Stimulated activated CD8-positive, alpha-beta memory T cell treated with anti-CD3 and anti-CD28 coated beads, Interleukin-7, amount 100 ng/mL, for 48 hours (primary cell): ENCODE results near the gene ERGIC1.

Source experiments
- DNase-seq, 2 donors: peaks; one replicate each; pipeline ENCODE4 v3.0.0-alpha.2; 2020; ENCODE audit warnings: low read depth in 1 of 2; ENCODE audit errors: extremely low read depth in 1 of 2

The ERGIC1 gene

DNA sequence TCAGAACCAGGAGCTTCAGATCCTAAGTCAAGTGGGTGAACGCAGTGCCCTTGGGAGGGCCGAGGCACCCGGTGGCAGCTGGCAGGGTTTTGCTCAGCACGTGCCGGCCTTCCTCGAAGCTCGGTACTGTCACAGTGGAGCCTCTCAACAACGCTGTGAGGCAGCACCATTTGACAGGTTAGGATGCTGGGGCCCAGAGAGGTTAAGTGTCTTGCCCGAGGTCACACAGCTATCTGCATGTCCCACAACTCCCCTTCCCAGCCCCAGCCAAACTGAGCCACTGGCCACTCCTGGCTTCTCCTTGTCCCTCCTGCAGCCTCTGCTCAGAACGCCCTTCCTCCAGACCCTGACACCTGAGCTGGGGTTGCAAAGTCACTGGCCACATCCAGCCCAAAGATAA is 81.5 kb downstream of the ERGIC1 start:
- DNase-seq, result no peak

DNA sequence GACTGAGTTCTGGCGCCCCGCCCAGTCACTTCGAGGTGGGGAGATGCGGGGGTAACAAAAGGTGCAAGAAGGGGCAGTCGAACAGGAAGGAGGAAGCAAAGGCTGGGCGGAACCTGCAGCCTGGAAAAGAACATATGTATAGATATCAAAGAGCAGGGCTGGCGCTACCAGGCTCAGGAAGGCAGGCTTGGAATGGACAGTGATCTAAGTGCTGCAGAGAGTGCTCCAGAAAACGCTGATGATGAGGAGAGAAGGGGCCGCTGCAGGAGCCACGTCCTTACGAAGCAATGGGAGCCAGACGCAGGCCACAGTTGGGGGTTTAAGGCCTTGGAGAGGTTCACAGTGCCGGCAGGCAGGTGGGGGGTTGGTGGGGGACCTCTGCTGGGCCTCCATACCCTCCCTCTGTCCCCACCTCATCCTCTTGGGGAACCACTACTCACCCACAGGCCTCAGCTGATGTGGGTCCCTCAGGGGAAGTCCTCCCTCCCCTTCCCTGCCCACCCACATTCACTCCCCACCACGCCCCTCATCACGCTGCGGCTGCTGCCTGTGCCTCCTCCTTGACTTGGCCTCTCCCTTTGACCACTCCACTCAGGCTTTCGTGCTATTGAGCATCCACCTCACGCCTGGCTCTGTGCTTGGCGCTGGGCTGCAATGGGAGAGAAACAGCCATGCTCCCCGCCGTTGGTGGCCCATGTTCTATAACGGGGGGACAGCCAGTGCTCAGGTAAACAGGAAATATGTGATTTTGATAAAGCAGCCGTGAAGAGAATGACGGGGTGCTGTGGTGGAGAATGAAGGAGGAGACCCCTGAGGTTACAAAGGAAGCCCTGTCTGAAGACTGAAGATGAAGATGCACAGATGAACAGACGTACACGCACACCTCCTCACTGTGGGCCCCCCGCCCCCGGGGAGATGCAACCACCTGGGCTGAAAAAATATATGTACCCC is 84.6 kb downstream of the ERGIC1 start:
- DNase-seq, result peak; percentile 8 to 16

DNA sequence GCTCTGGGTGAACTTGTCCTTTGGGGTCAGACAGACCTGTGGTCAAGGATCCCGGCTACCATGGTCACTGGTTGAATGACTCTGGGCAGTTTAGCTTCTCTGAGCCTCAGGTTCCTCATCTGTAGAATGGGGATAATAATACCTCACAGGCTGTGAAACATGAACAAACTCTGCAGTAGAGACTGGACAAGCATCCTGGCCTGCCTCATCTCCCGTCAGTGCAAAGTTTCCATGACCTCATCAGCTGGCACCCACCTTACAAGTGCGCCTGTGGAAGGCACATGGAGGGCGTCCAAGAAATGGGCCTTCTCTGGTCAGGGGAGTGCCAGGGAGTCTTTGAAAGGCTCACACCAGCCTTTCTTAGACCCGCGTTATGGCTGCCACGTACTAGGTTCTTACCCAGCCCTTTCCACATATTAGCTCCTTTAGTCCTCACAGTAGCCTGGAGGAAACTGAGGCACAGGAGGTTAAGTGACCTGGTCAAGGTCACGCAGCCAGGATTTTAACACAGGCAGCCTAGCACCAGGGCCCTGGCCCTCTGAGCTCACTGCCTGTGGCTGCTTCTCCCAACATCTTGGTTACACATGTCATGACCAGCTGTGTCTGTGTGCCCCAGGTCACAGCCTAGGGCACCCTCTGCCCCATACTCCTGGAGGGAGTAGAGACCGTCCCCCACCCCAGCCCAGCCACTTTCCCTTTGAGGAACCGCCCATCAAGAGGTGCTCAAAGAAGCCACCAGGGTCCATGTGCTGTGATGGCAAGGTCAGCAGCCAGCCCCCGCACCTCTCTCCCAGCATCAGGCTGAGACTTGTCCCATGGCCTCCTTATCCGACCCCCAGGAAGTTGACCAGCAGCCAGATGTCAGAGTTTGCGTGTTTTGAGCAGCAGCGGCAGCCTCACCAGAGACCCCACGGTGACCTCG is 85.7 kb downstream of the ERGIC1 start:
- DNase-seq, result no peak

DNA sequence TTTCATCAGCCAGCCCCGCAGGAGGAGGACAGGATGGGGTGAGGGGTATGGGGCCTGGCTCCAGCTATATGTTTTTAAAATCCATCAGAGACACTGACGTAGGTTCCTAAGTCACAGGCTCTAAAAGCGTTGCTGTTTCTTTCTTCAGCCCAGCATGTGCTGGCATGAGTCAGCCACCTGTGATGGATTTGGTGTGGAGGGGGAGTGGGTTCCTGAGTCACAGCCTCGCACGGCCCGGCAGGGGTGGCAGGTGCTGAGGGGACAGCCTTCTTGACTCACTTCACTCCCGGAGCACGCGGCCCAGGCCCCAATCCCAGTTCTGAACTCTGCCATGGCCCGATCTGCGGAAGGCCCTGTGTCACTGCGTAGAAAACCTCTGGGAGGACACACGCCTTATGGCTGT is 86.4 kb downstream of the ERGIC1 start:
- no peak for DNase-seq

DNA sequence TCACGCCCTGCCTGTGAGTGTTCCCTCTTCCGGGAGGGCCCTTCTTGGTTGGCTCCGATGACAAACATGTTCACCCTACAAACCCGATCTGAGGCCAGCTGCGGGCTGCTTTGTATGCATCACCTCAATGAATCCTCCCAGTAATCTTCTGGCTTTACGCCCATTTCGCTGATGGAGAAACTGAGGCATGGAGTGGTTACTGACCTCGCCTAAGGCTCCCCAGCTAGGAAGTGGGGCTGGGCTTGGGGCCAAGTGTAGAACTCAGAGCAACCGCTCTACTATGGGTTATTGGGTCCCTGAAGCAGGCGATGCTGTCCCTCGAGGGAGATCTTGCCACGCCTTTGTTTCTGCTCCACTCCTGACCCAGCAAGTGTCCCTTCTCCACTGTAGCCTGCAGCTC is 86.9 kb downstream of the ERGIC1 start:
- DNase-seq, result no peak

DNA sequence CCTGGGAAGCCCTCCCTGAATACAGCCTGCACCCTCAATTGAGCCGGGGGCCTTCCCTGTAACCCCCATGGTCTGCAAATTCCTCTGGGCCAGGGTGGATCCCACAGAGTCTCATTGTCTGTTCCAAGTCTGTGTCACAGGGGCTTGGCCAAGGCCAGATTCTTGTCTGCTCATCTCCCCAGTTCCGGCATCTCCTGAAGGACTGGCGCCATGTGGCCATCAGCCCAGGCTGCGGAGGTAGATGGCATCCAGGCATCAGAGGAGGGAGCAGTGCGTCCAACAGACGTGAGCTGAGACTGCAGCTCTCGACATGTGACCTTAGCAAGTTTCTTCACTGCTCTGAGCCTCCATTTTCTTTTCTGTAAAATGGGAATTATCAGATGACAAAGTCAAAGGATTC is 87.9 kb downstream of the ERGIC1 start:
- DNase-seq, result no peak

DNA sequence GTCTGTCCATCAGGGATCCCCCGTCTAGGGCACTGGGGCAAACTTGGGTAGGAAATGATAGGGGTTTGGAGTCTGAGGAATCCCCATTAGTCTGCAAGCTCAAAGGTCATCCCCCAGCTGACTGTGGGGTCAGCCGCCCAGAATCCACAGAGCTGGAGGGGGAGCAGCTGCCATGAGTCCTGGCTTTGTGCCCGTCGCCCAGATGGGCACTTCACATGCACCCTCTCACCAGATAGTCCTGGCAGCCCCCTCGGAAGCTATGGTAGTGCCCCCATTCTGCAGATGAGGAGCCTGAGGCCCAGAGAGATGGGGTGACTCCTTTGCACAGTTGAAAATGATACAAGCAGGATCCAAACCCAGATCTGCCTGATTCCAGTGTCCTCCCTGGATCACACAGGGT is 89.5 kb downstream of the ERGIC1 start:
- DNase-seq, result no peak

DNA sequence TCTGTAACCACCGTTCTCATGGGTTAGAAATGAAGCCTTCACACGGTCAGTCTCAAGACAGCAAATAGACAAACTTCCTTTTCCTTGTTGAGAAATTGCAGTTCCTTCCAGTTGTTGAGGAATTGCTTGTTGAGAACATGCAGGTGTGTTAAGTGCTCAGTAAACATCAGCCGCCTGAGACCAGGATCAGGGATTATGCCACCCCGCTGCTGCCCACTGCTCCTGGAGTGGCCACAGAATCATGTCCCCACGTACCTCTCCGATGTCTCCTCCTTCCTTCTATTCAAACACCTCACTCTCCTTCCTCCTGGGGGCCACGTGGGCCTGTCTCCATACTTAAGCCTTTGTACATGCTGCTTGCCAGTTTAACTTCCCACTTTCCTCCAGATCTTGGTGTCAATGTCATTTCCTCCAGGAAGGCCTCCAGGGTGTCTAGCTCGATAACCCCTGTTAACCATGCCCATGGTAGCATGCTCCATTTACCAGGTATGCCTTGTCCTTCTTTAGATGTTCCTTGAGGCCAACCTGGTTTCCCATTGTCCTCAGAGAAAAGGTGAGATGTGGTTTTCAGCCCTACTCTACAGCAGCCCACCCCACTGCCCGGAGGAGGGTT is 91.4 kb downstream of the ERGIC1 start:
- no peak for DNase-seq

DNA sequence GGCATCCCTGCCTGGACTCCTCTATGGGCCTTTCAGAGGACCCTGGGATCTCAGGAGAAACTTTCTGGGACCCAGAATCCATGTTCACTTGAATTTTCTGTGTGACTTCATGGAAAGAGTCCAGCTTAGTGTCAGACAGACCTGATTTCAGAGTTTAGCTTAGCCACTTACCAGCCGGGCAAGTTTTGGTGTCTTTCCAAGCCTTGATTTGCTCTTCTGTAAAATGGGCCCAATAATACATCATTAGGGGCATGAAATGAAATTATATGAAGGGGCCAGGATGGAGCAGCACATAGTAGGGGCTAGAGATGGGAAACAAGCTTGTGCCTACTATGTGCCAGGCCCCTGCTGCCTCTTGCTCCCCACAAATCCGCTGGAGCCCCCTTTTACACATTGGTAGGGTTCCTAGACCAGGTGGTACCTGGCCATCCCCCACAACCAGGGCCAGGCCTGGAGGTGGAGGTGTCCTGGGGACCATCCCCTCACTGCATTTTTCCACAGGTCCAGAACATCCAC is 92.0 kb downstream of the ERGIC1 start:
- DNase-seq, result no peak

DNA sequence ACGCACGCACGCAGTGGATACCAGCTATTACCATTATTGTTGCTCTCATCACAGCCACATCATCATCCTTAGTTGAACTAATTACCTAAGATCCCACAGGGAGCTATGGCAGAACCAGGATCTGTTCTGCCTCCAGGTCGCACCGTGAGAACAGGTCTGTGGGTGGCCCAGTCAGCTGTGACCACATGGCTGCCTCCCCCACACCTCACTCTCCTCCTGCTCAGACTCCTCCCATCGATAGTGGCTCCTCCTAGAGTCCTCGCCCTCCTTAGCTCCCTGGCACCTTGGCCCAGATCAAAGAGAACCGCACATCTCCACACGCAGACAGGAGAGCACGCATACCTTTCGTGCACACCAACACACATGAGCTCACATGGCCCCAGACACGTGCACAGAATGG is 92.7 kb downstream of the ERGIC1 start:
- no peak for DNase-seq

DNA sequence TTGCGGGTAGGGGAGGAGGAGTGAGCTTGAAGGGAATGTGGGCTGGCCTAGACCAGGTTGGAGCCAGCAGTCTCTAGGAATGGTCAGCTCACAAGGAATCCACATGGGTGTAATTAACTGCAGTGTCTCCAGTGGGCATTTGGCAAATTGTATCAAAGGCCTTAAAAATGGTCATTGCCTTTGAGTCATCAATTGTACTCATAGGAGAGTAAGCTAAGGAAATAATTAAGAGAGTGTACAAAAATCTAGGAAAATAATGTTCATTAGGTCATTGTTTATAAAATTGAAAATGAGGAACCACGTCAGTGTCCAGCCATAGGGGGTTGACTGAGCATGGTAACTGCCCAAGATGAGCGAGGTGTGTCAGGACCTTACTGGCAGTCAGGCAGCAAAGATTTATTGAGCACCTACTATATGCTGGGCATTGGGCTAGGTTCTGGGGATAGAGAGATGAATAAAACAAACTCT is 95.4 kb downstream of the ERGIC1 start:
- DNase-seq, result no peak

DNA sequence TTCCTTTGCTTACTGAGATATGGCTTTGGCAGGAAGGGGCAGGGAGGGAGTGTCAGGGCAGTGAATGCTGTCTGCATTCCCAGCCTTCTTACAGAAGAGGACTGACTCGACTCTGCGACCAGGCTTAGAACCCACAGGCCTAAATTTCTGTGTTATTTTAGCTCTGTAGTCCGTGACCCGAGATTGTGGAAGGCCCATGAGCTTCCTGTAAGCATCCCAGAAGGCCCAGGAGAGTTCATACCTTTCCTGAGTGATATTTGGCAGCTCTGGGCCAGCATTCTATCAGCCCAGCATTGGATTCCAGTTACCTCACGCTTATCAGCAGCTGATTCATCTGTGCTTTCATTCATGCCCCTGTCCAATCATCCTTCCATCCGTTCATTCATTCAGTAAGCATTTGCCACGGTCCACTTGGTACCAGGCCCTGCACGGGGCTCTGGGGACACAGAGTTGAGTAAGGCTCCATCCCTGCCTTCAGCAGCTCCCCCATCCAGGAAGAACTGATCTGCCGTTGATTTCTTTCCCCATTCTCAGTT is 97.0 kb downstream of the ERGIC1 start:
- no peak for DNase-seq

DNA sequence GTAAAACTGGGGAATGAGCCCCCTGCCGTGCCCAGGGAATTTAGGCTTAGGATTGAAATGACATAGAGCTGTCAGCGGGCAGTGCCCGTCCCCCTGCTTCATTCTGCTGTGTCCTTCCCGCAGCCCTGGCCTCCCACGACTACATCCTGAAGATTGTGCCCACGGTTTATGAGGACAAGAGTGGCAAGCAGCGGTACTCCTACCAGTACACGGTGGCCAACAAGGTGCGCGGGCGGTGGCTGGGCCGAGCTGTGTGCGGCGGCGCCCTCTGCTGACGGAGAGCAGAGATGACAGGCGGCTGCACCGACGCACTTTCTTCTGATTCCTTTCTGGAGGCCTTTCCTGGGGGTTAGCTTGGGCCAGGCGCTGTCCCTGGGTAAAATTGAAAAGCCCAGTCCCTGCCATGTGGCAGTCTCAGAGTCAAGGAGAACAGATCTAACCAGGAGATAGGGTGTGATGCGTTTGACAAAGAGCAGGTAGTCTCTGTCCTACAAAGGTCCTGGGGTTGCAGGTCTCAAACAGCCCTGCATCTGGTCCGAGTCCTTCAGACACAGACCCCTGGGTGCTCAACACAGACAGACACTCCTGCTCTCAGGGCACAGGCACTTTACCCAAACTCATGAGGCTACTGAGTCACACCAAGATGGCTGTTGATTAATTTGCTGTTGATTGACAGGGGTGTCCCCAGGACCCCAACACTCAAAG is 98.4 kb downstream of the ERGIC1 start:
- peak; percentile 37 to 40 for DNase-seq

DNA sequence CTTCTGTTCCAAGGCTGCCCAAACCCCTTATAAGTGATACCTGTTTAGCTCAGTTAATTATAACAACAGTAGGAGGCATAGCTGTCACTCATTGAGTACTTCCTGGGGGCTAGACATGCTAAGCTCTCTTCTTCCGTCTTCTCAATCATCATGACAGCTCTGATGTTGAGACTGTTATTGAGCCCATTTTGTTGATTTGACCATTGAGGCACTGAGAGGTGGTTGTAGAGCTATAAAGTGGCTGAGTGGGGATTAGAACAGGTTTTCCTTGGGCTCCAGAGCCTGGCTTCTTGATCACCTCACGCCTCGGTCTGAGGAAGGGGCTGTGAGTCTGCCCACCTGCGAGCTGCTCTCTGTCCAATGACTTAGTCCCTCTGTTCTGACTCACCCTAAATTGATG is 99.2 kb downstream of the ERGIC1 start:
- DNase-seq, result no peak

DNA sequence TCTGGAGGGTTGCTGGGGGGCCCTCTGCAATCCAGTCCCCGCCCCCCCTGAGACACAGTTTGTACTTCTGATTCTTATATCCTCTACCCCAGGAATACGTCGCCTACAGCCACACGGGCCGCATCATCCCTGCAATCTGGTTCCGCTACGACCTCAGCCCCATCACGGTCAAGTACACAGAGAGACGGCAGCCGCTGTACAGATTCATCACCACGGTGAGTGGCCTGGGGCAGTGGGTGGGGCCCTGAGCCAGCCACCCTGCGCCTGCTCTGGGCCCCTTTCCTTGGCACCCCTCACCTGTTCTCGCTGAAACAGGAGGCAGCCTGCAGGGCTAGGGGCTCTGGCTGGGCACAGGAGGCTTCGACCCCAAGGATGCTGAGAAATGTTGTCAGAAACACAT is 101.0 kb downstream of the ERGIC1 start:
- DNase-seq, result no peak

DNA sequence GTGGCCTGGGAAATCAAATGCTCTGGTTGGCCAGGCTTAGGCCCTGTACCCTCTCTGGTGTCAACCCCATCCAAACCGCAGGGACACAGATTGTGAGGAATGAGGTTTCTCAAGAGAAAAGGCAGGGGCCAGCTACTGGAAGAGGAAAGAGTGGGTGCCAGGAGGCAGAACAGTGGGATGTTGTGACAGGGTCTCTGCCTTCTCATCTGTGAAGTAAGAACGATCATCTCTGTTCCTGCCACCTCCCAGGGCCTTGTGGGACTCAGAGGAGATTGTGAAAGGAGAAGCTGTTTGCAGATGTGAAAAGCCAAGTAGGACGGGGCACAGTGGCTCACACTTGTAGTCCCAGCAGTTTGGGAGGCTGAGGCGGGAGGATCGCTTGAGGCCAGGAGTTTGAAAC is 102.3 kb downstream of the ERGIC1 start:
- no peak for DNase-seq

DNA sequence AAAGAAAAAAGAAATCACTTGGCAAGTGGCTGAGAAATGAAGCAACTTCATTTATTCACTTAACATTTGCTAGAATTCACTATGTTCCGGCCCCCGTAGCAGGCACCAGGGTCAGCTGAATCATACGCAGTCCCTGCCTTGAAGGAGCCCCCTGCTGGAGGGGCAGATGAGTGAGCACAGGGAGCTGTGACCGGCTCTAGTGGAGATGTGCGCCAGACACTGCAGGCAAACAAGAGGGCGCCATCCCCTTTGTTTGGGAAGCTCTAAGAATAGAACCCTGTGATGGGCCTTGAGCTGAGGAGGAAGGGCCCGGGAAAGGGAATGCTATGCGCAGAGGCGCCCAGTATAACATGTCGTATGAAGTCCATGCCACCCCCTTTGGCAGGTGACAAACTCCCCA is 105.0 kb downstream of the ERGIC1 start:
- no peak for DNase-seq

DNA sequence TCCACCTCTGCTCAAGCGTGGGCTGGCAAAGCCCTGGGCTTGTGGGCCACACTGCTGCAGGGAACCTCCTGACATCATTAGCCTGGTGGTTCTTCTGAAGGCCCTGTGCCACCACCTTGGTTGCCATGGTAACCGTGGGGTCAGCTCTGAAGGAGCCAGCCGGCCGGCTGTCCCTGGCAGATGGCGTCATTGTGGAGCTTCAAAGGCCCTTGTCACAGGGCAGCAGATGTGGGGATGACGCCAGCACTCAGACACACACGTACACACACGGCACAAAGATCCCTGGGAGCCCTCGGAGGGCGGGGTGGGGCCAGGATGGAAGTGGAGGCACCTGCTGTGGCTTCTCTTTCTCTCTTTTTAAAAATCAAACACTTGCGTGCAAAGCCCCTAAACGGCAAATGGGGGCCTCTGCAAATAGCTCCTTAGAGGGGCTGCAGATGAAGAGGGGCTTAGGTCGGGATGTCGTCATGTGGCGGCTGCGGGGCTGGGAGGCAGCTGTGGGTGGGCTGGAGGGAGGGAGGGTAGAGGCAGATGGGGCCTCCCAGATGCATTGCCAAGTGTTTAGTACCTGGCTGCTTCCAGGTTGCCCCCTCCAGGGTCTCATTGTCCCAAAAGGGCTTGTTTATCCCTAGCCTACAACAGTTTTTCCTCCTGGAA is 105.7 kb downstream of the ERGIC1 start:
- no peak for DNase-seq

DNA sequence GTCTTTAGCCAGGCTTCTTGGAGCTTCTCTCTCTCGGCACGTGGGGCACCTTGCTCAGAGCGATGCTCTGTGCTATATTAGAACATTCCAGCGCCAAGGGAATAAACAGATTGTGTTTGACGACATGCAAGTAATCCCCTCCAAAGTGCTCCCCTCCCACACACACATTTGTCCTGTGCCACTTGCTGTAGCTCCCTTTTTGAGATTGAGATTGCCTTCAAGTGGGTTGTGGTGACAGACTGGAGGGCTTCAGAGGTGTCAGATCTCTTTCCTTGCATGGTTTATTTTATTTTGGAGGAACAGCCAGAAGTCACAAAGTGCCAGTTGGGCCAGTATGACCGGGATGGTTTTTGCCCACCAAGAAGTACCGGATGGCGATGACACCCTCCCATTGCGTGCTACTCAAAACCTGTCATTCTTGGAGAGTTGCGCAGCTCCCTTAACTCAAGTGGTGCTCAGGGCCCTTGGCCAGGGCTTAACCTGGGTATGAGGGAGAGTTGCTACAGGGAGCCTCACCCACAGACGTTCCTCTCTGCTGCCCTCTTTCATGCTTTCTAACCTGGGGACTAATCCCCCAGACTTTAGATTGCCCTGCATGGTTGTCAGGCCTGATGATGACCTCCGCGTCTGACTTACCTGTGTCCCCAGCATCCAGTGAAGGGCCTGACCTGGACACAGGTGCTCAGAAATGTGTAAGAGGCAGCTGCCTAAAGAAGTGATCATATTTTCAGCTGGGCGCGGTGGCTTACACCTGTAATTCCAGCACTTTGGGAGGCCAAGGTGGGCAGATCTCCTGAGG is 106.4 kb downstream of the ERGIC1 start:
- DNase-seq, result no peak
